DMS53 treated with DMSO at 0.1 percent for 48 hours (cell line): ENCODE measurements around the gene MGAT3.
"Not testable (repeated sequence)": the region's sequence is repeated elsewhere in the genome, so short reads cannot be mapped to it uniquely, and the experiment has no call there.

ENCODE experiments used
- DNase-seq: peaks from one replicate; lab custom pipeline; 2025; ENCODE audit not compliant: unreplicated experiment; lab: John Stamatoyannopoulos, UW

The MGAT3 gene

GRCh38 chr22:39456522-39457197 lies at the start of gene MGAT3:
MGAT3 (plus strand) TSS chr22:39457012; CDS start chr22:39487348, 30,336 bp downstream.
- no peak for DNase-seq

GRCh38 chr22:39408173-39408572 lies 48.6 kb upstream of the MGAT3 start:
- no peak for DNase-seq

GRCh38 chr22:39408807-39409206 lies 48.0 kb upstream of the MGAT3 start:
- no peak for DNase-seq

- DNase-seq: no peak
These were observed 47.2 kb upstream of the MGAT3 start for GRCh38 chr22:39409516-39410029.

GRCh38 chr22:39410264-39410663 lies 46.5 kb upstream of the MGAT3 start:
- no peak for DNase-seq

- DNase-seq: not testable (repeated sequence)
These were observed 44.9 kb upstream of the MGAT3 start for GRCh38 chr22:39411828-39412365.

GRCh38 chr22:39413204-39413603 lies 43.6 kb upstream of the MGAT3 start:
- DNase-seq: not testable (repeated sequence)

- no peak for DNase-seq
These were observed 42.4 kb upstream of the MGAT3 start for GRCh38 chr22:39414377-39414776.

- DNase-seq: no peak
These were observed 41.9 kb upstream of the MGAT3 start for GRCh38 chr22:39414886-39415285.

GRCh38 chr22:39415506-39415905 lies 41.3 kb upstream of the MGAT3 start:
- no peak for DNase-seq

- no peak for DNase-seq
These were observed 40.5 kb upstream of the MGAT3 start for GRCh38 chr22:39416319-39416718.

- DNase-seq: no peak
These were observed 39.2 kb upstream of the MGAT3 start for GRCh38 chr22:39417641-39418040.

GRCh38 chr22:39418696-39419095 lies 38.1 kb upstream of the MGAT3 start:
- no peak for DNase-seq

GRCh38 chr22:39419096-39419495 lies 37.7 kb upstream of the MGAT3 start:
- DNase-seq: no peak

GRCh38 chr22:39419911-39420310 lies 36.9 kb upstream of the MGAT3 start:
- DNase-seq: no peak

GRCh38 chr22:39421691-39422090 lies 35.1 kb upstream of the MGAT3 start:
- no peak for DNase-seq

GRCh38 chr22:39422101-39422500 lies 34.7 kb upstream of the MGAT3 start:
- DNase-seq: no peak

- no peak for DNase-seq
These were observed 34.1 kb upstream of the MGAT3 start for GRCh38 chr22:39422721-39423120.

GRCh38 chr22:39423976-39424375 lies 32.8 kb upstream of the MGAT3 start:
- DNase-seq: no peak

- DNase-seq: no peak
These were observed 30.3 kb upstream of the MGAT3 start for GRCh38 chr22:39426380-39427043.

- no peak for DNase-seq
These were observed 28.8 kb upstream of the MGAT3 start for GRCh38 chr22:39427751-39428596.
